Lower lobe of right lung (tissue), 2 donors: ENCODE results near the gene TMEM176B. TPM values are rescaled to one million over a fixed set of nuclear protein-coding genes. Genes with fewer than 3 reads are reported as not detected.
A peak's percentile ranks its signal among the peaks of the same experiment; 100 is the strongest.

Experiments
- ATAC-seq, 2 donors: fragments of 200-7000 bp; cut with Tn5 transposase; one replicate each; pipeline ENCODE4 v1.9.1; 2020 to 2022; ENCODE audit warnings: mild to moderate bottlenecking in 2 of 2, moderate library complexity in 2 of 2
- DNase-seq: peaks from one replicate; pipeline ENCODE4 v3.0.0-alpha.2; 2020
- H3K27ac ChIP-seq: fragments of 200-600 bp; one replicate; pipeline ENCODE4 v1.8.0; 2022
- H3K27me3 ChIP-seq: fragments of 200-600 bp; one replicate; pipeline ENCODE4 v1.8.0; 2022; ENCODE audit warnings: low read depth
- H3K36me3 ChIP-seq: fragments of 200-600 bp; one replicate; pipeline ENCODE4 v1.8.0; 2022; ENCODE audit warnings: mild to moderate bottlenecking
- H3K4me1 ChIP-seq: fragments of 200-600 bp; one replicate; pipeline ENCODE4 v1.8.0; 2022
- H3K4me3 ChIP-seq: fragments of 200-600 bp; one replicate; pipeline ENCODE4 v1.8.0; 2022; ENCODE audit warnings: mild to moderate bottlenecking
- H3K9me3 ChIP-seq: fragments of 200-600 bp; one replicate; pipeline ENCODE4 v1.8.0; 2022
- intact Hi-C: fragments of 100-400 bp; cut with DNase I; formaldehyde crosslinking; loops from one replicate; pipeline ENCODE4 v1.11.0; 2022
- total RNA-seq: library from RNA; stranded (reverse); fragmentation: NEBNext Ultra II Directional; extraction: Animal tissue kit (Norgen Biotek cat#: 25700); gene quantifications from one replicate; pipeline ENCODE4 v1.2.1, GENCODE V29; 2021
- TF ChIP-seq, protein P1 (sequence below): fragments of 200-600 bp; IDR thresholded peaks from one replicate; pipeline ENCODE4 v1.8.0; 2022; ENCODE audit warnings: antibody characterized with exemption, mild to moderate bottlenecking
- donor health status: DM: no; HTN: yes; CAD: no; lungs with severe emphysema.

The TMEM176B gene
- total RNA-seq, 1 donor from 2014 or later, result 69.4 TPM

DNA sequence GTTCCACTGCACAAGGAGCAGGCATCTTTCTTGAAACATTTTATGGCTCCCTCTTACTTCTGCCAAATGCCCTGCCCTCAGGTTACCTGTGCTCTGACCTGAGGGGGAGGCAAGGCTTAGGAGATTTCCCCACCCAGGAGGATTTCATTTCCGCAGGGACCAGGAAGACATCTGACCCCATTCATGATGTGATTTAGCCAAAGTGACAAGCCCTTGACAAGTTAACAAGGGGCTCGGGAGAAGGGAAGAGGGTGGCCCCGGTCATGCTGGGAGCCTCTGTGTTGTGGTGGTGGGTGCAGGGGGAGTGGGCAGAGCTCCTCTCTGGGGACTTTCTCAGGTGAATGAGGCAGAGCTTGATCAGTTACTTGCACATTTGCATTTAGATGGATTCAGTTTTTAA lies 44.0 kb downstream of the TMEM176B start:
- no peaks in the 10 kb centered on the region for H3K9me3 ChIP-seq
- no peaks in the 10 kb centered on the region for H3K27me3 ChIP-seq
- ATAC-seq (no peak), DNase-seq (no peak)
- TF ChIP-seq, protein P1, sequence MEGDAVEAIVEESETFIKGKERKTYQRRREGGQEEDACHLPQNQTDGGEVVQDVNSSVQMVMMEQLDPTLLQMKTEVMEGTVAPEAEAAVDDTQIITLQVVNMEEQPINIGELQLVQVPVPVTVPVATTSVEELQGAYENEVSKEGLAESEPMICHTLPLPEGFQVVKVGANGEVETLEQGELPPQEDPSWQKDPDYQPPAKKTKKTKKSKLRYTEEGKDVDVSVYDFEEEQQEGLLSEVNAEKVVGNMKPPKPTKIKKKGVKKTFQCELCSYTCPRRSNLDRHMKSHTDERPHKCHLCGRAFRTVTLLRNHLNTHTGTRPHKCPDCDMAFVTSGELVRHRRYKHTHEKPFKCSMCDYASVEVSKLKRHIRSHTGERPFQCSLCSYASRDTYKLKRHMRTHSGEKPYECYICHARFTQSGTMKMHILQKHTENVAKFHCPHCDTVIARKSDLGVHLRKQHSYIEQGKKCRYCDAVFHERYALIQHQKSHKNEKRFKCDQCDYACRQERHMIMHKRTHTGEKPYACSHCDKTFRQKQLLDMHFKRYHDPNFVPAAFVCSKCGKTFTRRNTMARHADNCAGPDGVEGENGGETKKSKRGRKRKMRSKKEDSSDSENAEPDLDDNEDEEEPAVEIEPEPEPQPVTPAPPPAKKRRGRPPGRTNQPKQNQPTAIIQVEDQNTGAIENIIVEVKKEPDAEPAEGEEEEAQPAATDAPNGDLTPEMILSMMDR, result no peak
- peaks cover 25% of the 10 kb centered on the region for H3K4me1 ChIP-seq
- H3K4me3 ChIP-seq, result no peak overlapping the region
- H3K36me3 ChIP-seq, result no peaks in the 10 kb centered on the region
- H3K27ac ChIP-seq, result peak overlapping the region; percentile 33
- intact Hi-C loops, result no loop called here

DNA sequence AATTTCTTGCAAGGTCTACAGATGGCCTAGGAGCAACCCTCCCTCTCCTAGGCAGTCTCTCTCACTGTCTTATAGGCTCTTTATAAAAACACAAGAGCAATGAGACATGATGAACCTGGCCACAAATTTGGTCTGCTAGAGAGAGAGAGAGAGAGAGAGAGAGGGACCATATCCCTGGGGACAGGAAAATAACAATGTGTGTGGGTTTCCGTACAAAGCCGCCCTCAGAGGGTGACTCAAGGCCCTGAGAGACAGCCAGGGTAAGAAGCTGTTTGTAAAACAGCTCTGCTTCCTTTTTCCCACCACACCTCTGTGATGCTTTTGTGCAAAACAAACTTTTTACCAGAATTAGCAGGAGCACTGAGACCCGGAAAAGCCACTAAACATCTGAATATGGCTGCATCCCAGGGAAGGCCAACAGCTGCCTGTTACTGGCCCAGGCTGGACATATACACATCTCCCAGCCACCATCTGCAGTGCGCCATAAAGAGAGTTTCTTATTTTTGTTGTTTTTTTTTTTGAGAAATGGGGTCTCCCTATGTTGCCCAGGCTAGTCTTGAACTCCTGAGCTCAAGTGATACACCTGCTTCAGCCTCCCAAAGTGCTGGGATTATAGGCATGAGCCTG lies 44.6 kb downstream of the TMEM176B start:
- intact Hi-C loops, result no loop called here
- H3K27ac ChIP-seq, result peak overlapping the region; percentile 33
- ATAC-seq, result peak; percentile 58 to 74

DNA sequence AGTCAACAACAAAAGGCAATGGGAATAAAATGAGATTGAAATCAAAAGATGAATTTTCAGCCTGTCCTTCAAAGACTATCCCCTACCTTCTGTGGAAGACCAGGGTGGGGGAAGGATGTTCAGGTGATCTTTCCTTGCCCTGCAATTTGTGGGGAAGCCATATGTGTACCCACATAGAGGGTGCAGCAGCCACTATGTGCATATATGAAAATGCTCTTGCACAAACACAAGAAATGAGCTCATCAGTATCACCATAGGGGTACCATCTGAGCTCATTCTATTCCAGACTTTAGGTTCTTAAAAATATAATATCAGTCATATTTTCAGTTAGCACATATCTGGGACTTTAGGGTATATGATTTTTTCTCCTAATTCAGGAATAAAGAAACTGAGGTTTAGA lies 45.2 kb downstream of the TMEM176B start:
- no peaks in the 10 kb centered on the region for H3K9me3 ChIP-seq
- no peak overlapping the region for H3K27ac ChIP-seq
- peaks cover 25% of the 10 kb centered on the region for H3K4me1 ChIP-seq
- intact Hi-C loops, result no loop called here
- DNase-seq, result no peak
- no peaks in the 10 kb centered on the region for H3K27me3 ChIP-seq
- no peak overlapping the region for H3K4me3 ChIP-seq
- TF ChIP-seq, protein P1, result no peak
- H3K36me3 ChIP-seq, result no peaks in the 10 kb centered on the region
- ATAC-seq, result no peak

More for the DNA sequence above, 44.6 kb downstream of the TMEM176B start:
- TF ChIP-seq, protein P1, result no peak
- Histone ChIP-seq H3K27me3 (no peaks in the 10 kb centered on the region), H3K9me3 (no peaks in the 10 kb centered on the region), H3K36me3 (no peaks in the 10 kb centered on the region), H3K4me3 (no peak overlapping the region), H3K4me1 (peaks cover 25% of the 10 kb centered on the region)
- no peak for DNase-seq

DNA sequence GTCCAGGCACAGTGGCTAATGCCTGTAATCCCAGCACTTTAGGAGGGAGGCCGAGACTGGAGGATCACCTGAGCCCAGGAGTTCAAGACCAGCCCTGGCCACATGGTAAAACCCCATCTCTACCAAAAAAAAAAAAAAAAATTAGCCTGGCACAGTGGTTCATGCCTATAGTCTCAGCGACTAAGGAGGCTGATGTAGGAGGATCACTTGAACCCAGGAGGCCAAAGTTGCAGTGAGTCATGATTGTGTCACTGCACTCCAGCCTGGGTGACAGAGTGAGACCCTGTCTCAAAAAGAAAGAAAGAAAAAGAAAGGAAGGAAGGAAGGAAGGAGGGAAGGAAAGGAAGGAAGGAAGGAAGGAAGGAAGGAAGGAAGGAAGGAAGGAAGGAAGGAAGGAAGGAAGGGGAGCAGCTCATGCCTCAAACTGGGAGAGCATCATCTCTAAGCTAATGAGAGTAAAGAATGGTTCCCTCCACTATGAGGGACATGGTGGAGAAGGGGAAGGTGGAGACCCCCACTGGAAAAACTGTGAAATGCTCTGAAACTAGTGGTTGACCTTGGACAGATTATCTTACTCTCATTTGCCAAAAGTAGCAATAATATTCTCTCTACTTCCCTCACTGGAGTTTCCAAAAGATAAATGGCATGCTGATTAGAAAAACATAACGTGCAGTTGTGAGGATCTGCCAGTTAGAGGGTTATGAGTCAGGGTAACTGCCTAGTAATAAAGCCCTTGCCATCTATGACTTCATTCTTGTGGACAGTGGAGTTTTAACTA lies 46.1 kb downstream of the TMEM176B start:
- H3K4me1 ChIP-seq, result peaks cover 25% of the 10 kb centered on the region
- intact Hi-C loops, result no loop called here
- H3K4me3 ChIP-seq, result no peak overlapping the region
- no peak overlapping the region for H3K27ac ChIP-seq
- ATAC-seq (peak; percentile 32 to 50), DNase-seq (no peak)
- no peaks in the 10 kb centered on the region for H3K9me3 ChIP-seq
- no peaks in the 10 kb centered on the region for H3K36me3 ChIP-seq
- TF ChIP-seq, protein P1, result peak; percentile 22
- H3K27me3 ChIP-seq, result no peaks in the 10 kb centered on the region

DNA sequence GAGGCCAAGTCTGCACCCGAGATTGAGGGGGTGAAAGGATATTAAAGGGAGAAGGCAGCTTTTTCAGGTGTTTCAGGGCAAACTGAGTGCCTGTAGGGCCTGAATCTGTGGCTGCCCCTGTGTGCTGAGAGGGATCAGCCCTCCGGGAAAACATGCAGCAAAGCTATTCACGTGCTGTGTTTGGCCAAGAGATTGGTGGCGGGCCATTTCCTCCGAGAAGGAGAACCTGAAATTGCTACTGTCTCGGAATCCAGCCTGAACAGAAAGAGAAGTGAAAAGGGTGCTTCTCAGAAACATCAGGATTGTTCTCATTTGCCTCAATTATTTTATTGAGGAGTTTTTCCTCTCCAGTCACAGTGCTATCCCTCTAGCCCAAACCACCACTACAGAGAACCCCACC lies 46.9 kb downstream of the TMEM176B start:
- H3K27ac ChIP-seq, result no peak overlapping the region
- ATAC-seq, result no peak
- no peaks in the 10 kb centered on the region for H3K27me3 ChIP-seq
- H3K9me3 ChIP-seq, result no peaks in the 10 kb centered on the region
- intact Hi-C loops, result no loop called here
- TF ChIP-seq, protein P1, result no peak
- H3K36me3 ChIP-seq, result no peaks in the 10 kb centered on the region
- H3K4me3 ChIP-seq, result no peak overlapping the region
- peaks cover 25% of the 10 kb centered on the region for H3K4me1 ChIP-seq
- no peak for DNase-seq
